Endodermal cell (in vitro differentiated cells): ENCODE data around the gene FNBP1. TPM values are rescaled to one million over a fixed set of nuclear protein-coding genes. Genes with fewer than 3 reads are reported as not detected.

Source experiments
- DNase-seq: peaks from one replicate; pipeline ENCODE4 v3.0.0-alpha.2; 2017
- H3K27ac ChIP-seq: 2 replicates; pipeline ENCODE4 v1.5.1; 2013; ENCODE audit warnings: mild to moderate bottlenecking, low read depth, low read length, moderate library complexity
- H3K27me3 ChIP-seq: 2 replicates; pipeline ENCODE4 v1.6.1; 2013; ENCODE audit warnings: mild to moderate bottlenecking, low read length, moderate library complexity; ENCODE audit not compliant: insufficient read depth, control insufficient read depth, poor library complexity, severe bottlenecking
- H3K36me3 ChIP-seq: 2 replicates; pipeline ENCODE4 v1.7.0; 2013; ENCODE audit warnings: mild to moderate bottlenecking, low read length, moderate library complexity; ENCODE audit not compliant: control insufficient read depth, insufficient read depth
- H3K4me1 ChIP-seq: one replicate; pipeline ENCODE4 v1.7.0; 2013; ENCODE audit warnings: low read length; ENCODE audit not compliant: control insufficient read depth, insufficient read depth
- H3K4me3 ChIP-seq: 2 replicates; pipeline ENCODE4 v1.5.1; 2013; ENCODE audit warnings: mild to moderate bottlenecking, low read length, moderate library complexity
- H3K9ac ChIP-seq: 2 replicates; pipeline ENCODE4 v1.6.1; 2013; ENCODE audit warnings: mild to moderate bottlenecking, low read length, moderate library complexity; ENCODE audit not compliant: poor library complexity, severe bottlenecking; ENCODE audit errors: extremely low read depth
- H3K9me3 ChIP-seq: 2 replicates; pipeline ENCODE4 v1.6.1; 2013; ENCODE audit warnings: mild to moderate bottlenecking, low read length, moderate library complexity; ENCODE audit not compliant: control insufficient read depth
- H3K27ac Mint-ChIP-seq: 2 replicates; pipeline ENCODE4 v1.8.0; 2020; ENCODE audit warnings: mixed read lengths
- H3K27me3 Mint-ChIP-seq: 2 replicates; pipeline ENCODE4 v1.8.0; 2021; ENCODE audit warnings: mild to moderate bottlenecking, mixed read lengths; ENCODE audit not compliant: insufficient read depth
- H3K36me3 Mint-ChIP-seq: 2 replicates; pipeline ENCODE4 v1.8.0; 2020; ENCODE audit warnings: low read depth, mixed read lengths
- H3K4me1 Mint-ChIP-seq: 2 replicates; pipeline ENCODE4 v1.8.0; 2020; ENCODE audit warnings: mixed read lengths
- H3K4me3 Mint-ChIP-seq: 2 replicates; pipeline ENCODE4 v1.8.0; 2020; ENCODE audit warnings: mild to moderate bottlenecking, moderate library complexity, mixed read lengths
- H3K9me3 Mint-ChIP-seq: 2 replicates; pipeline ENCODE4 v1.8.0; 2020; ENCODE audit warnings: mild to moderate bottlenecking, mixed read lengths
- CTCF ChIP-seq: fragments of 200-600 bp; sonication (generic); conservative IDR thresholded peaks from 2 replicates; pipeline ENCODE4 v1.5.0; 2021; ENCODE audit warnings: antibody characterized with exemption, mild to moderate bottlenecking
- WGBS, 2 experiments: methylation state at CpG; one replicate each; pipeline versions ENCODE4 v1.1.5 to v1.1.7; 2013; ENCODE audit warnings: missing lambda C conversion rate in 2 of 2, mixed read lengths in 1 of 2; ENCODE audit not compliant: insufficient coverage in 1 of 2, insufficient read length in 1 of 2; 5-methylcytosine and 5-hydroxymethylcytosine counted together
- total RNA-seq, 2 donors: library from RNA; stranded (reverse); fragmentation: NEBNext Ultra II Directional in 1 of 2; extraction: Animal tissue kit (Norgen Biotek cat#: 25700) in 1 of 2; gene quantifications; 2 replicates in 1 of 2; 3 replicates in 1 of 2; pipeline ENCODE4 v1.2.1, GENCODE V29; 2021

Gene FNBP1
- total RNA-seq, 2 donors from 2014 or later: 41.4 to 43.3 TPM

- no peak overlapping the region for H3K9ac ChIP-seq
- H3K4me3 ChIP-seq: no peak overlapping the region
- Mint-ChIP-seq H3K4me1 (no peaks in the 10 kb centered on the region), H3K27me3 (no peaks in the 10 kb centered on the region), H3K9me3 (no peaks in the 10 kb centered on the region), H3K36me3 (peaks cover 5% of the 10 kb centered on the region), H3K27ac (no peak overlapping the region), H3K4me3 (no peak overlapping the region)
- no peaks in the 10 kb centered on the region for H3K27me3 ChIP-seq
- no peaks in the 10 kb centered on the region for H3K9me3 ChIP-seq
- peaks cover 3% of the 10 kb centered on the region for H3K4me1 ChIP-seq
- no peak overlapping the region for H3K27ac ChIP-seq
- WGBS, 2 experiments: 90 to 98% methylated on average over 7 of the region's 7 CpGs
- peaks cover 28% of the 10 kb centered on the region for H3K36me3 ChIP-seq
- TF ChIP-seq CTCF: no peak
- DNase-seq: no peak
Observed at GRCh38 chr9:129916707-129917106, 126.3 kb downstream of the FNBP1 start.

- no peaks in the 10 kb centered on the region for H3K9me3 Mint-ChIP-seq
- Histone ChIP-seq H3K4me3 (no peak overlapping the region), H3K27me3 (no peaks in the 10 kb centered on the region), H3K4me1 (peaks cover 3% of the 10 kb centered on the region), H3K9me3 (no peaks in the 10 kb centered on the region), H3K36me3 (peaks cover 19% of the 10 kb centered on the region), H3K9ac (no peak overlapping the region), H3K27ac (no peak overlapping the region)
- peaks cover 3% of the 10 kb centered on the region for H3K36me3 Mint-ChIP-seq
- H3K27ac Mint-ChIP-seq: no peak overlapping the region
- DNase-seq: no peak
- TF ChIP-seq CTCF: no peak
- no peak overlapping the region for H3K4me3 Mint-ChIP-seq
- no peaks in the 10 kb centered on the region for H3K27me3 Mint-ChIP-seq
- 96 to 100% methylated on average over 3 to 5 of the region's 5 CpGs for WGBS, 2 experiments
- H3K4me1 Mint-ChIP-seq: no peaks in the 10 kb centered on the region
Observed at GRCh38 chr9:129914051-129914450, 128.9 kb downstream of the FNBP1 start.

- Mint-ChIP-seq H3K4me1 (no peaks in the 10 kb centered on the region), H3K27ac (no peak overlapping the region), H3K9me3 (peaks cover 2% of the 10 kb centered on the region), H3K36me3 (peaks cover 22% of the 10 kb centered on the region), H3K4me3 (no peak overlapping the region), H3K27me3 (no peaks in the 10 kb centered on the region)
- Histone ChIP-seq H3K4me1 (peaks cover 3% of the 10 kb centered on the region), H3K4me3 (no peak overlapping the region), H3K9ac (no peak overlapping the region), H3K9me3 (no peaks in the 10 kb centered on the region), H3K27me3 (no peaks in the 10 kb centered on the region), H3K36me3 (peaks cover 21% of the 10 kb centered on the region), H3K27ac (no peak overlapping the region)
- WGBS, 2 experiments: 89 to 96% methylated on average over 11 to 15 of the region's 15 CpGs
- DNase-seq: no peak
- TF ChIP-seq CTCF: no peak
Observed at GRCh38 chr9:129910628-129911567, 132.1 kb downstream of the FNBP1 start.
